NCI-H1105 treated with DMSO at 0.1 percent for 48 hours (cell line): Measurements from ENCODE around the gene CR2.
"Not testable (repeated sequence)": the region's sequence is repeated elsewhere in the genome, so short reads cannot be mapped to it uniquely, and the experiment has no call there.

Experiments used
- DNase-seq: peaks from one replicate; lab custom pipeline; 2025; lab: John Stamatoyannopoulos, UW

The CR2 gene

GRCh38 chr1:207504438-207504837 is 50.3 kb downstream of the CR2 start:
- no peak for DNase-seq

- DNase-seq = no peak
Measured at GRCh38 chr1:207510444-207510843, 56.3 kb downstream of the CR2 start.

GRCh38 chr1:207514890-207515289 is 60.8 kb downstream of the CR2 start:
- DNase-seq = no peak

- no peak for DNase-seq
Measured at GRCh38 chr1:207516729-207517128, 62.6 kb downstream of the CR2 start.

- no peak for DNase-seq
Measured at GRCh38 chr1:207518608-207519236, 64.6 kb downstream of the CR2 start.

- no peak for DNase-seq
Measured at GRCh38 chr1:207519505-207520399, 65.6 kb downstream of the CR2 start.

- not testable (repeated sequence) for DNase-seq
Measured at GRCh38 chr1:207520400-207521345, 66.5 kb downstream of the CR2 start.

GRCh38 chr1:207525239-207525638 is 71.1 kb downstream of the CR2 start:
- DNase-seq = not testable (repeated sequence)

- not testable (repeated sequence) for DNase-seq
Measured at GRCh38 chr1:207528401-207528800, 74.3 kb downstream of the CR2 start.

GRCh38 chr1:207536263-207536662 is 82.1 kb downstream of the CR2 start:
- DNase-seq = not testable (repeated sequence)
